ENCODE measurements around the gene DENND1B.
A peak's percentile ranks its signal among the peaks of the same experiment; 100 is the strongest.

DENND1B gene, protein sequence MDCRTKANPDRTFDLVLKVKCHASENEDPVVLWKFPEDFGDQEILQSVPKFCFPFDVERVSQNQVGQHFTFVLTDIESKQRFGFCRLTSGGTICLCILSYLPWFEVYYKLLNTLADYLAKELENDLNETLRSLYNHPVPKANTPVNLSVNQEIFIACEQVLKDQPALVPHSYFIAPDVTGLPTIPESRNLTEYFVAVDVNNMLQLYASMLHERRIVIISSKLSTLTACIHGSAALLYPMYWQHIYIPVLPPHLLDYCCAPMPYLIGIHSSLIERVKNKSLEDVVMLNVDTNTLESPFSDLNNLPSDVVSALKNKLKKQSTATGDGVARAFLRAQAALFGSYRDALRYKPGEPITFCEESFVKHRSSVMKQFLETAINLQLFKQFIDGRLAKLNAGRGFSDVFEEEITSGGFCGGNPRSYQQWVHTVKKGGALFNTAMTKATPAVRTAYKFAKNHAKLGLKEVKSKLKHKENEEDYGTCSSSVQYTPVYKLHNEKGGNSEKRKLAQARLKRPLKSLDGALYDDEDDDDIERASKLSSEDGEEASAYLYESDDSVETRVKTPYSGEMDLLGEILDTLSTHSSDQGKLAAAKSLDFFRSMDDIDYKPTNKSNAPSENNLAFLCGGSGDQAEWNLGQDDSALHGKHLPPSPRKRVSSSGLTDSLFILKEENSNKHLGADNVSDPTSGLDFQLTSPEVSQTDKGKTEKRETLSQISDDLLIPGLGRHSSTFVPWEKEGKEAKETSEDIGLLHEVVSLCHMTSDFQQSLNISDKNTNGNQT

DNA sequence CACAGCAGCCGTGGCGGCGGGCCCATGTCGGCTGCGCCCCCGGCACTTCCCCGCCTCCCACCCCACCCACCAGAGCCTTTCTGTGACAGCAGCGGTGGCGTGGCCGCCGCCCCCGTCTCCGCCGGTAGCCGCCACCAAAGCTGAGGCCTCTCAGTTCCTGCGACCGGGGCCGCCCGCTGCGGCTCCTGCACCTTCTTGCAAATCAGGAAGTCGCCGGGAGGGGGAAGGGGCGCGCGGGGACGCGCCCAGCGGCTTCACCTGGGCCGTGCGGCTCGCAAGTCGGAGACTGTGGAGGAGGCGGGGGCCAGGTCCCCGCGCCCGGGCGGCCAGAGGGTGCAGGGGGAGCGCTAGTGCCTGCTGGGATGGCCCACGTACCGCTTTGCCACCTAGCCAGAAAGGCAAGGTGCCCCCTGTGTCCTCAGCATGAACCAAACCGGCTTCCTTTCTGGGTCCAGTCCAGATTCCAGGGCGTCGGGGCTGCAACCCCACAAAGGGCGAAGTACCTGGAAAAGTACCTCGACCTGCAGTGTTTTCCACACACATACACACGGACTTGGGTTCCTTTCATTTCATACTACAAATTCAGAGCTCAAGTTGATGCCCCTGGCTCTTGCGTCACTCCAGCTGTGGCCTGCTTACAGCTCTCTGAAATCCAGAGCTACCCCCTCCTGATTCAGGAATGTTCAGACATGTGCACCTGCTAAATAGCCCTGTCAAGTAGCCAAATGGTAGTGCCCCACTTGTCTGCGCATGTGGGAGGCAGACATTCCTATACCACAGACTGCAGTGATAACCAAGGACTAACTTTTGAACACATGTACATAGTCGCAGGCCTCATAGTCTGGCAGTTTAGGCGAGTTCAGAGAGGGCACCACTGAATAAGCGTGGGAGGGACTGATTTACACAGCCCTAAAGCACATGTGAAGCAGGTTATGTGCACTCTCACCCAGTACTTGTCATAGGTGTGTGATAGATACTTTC, at the start of gene DENND1B:
DENND1B (minus strand) TSS at position 199 of the 981 bp plus-strand sequence. CDS start 325 bp downstream, outside the sequence.
- peak in 1 of 2 experiments; percentile 35 for DNase-seq

DNA sequence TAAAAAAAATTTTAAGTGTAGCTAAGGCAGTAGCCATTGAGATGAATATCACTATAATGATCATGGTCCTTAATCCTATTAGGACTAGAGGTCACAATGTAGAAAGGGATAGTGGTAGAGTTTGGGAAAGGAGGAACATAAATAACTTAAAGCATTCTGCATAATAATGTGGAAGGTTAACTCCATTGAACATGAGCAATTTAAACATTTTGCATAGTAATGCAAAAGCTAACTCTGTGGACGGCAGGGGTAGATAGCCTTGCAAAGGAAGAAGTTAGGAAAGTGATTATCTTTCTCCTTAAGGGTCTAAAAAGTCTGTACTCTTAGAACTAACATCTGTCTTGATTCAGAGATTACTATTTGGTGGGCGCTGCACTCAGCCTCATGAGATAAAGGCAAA, 39.0 kb upstream of the DENND1B start:
- DNase-seq = no peak

DNA sequence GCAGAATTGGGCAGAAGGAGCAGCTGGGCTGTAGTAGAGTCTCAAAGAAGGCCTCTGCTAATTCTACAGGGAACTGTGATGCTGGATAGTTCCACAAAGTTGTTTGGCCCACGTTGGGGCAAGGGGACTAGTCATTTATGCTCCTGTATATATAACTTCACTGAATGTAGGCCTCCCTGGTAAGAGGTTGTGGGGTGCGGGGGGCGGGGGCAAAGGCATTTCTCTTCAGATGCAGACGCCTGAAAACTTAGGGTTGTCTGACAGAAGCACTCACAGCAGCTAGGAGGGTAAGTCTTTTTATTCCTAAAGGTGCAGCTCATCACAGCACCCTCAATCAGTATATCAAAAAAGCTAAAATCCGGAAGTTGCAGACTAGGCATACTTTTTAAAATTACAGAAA, 38.5 kb upstream of the DENND1B start:
- DNase-seq = no peak

DNA sequence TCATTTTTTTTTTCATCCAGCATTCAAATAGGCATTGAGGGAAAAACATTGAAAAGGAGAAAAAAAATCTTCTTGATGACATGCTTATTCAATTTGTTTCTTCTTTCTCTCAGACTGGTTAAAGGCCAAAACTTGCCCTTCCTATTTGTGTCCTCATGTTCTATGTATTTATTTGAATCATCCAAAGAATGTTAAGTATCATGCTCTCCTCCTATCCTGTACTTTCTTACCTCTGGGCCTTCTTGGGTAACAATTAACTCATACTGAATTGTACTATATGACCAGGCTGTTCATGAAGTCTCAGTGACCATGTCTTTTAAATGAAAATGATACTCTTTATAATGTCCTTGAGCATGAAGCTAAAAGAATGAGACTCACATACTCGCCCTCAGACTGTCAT, 36.5 kb upstream of the DENND1B start:
- DNase-seq = no peak

DNA sequence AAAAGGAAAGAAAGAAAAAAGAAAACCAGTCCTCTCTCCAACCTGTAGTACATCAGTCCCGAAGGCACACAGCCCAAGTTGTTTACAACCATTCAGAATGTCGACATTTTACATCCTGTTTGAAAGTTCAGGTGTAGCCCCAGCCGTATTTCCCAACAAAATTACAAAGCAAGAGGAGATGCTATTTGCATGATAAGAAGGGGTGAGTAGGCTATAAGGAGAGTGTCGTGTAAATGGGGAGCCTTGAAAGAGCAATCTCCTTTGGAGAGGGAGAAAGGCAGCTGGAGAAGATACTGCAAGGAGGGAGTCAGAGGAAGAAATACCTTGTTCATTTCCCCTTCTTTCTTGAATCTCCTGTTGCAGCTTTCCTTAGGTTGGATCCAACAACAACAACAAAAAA, 35.5 kb upstream of the DENND1B start:
- DNase-seq = no peak

DNA sequence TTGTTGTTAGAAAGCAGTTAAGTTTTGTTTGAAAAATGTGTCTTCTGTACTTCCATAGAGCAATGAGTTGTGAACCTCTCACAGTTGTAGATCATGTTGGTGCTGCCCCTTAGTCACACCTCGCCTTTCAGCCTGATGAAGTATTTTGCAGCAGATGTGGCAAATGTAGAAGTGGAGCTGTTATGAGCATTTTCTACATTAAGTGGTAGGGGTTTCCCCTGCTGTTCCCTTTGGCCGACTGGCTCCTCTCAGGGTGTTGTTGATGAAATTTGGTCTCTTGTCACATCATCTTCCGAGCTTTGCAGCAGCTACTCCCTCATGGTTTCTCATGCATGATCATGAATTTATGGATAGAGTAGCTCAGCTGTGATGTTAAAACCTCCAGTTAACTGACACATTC, 33.6 kb upstream of the DENND1B start:
- no peak for DNase-seq

DNA sequence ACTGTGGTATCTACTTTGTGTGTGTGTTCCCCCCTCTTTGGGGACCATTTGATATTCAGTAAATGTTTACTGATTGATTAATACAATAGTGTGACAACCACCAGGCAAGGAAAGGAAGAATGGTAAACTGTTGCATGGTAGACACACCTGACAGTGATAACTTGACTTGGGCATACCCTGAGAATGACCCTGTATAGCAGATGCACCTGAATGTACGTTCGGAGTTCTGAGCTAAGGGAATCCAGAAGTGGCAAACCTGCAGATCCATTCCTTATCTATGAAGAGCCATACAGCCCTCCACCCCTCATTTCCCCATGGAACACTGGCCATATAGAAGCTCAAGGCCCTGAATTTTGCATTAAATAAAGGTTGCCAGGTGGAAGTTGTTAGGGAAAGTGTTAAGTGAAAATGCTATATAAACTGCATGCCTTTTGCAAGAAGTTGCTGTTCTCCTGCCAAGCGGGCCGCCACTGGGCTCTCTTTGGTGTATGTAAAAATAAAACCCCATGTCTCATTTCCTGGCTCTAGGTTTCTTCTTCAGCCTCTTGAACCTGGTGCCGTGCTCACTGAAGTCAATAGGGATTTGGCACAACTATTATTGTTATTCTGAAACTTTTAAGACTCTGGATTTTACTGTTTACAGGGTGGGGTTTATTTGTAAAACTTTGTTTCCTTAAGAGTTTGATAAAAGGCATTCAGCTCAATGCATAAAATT, 32.6 kb upstream of the DENND1B start:
- no peak for DNase-seq

DNA sequence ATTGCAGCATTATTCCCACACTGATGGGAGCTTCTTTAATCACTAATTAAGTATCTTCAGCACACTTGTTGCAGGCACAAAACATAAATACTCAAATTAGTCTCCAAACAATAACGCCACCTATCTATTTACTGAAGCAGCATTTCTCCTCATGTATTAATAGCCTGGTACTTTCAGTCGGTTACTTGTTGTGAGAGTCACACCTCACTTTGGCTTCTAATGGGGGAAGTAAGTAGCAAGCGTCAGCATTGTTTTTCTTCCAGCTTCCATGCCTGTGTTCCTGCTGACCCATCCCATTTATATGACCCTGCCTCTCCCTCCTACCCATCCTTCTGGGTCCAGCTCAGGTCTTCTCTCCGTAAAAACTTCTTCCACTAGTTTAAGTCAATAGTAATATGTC, 31.9 kb upstream of the DENND1B start:
- DNase-seq = no peak

DNA sequence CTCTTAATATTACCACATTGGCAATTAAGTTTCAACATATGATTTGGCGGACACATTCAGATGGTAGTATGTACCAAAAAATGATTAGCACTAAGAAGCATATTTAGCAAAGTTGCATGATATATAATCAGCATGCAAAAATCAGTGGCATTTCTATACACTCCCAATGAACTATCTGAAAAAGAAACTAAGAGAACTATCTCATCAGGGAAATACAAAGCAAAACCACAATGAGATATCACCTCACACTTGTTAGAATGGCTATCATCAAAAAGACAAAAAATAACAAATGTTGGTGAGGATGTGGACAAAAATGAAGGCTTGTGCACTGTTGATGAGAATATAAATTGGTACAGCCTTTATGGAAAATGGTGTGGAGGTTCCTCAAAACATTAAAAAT, 31.4 kb upstream of the DENND1B start:
- DNase-seq = no peak

DNA sequence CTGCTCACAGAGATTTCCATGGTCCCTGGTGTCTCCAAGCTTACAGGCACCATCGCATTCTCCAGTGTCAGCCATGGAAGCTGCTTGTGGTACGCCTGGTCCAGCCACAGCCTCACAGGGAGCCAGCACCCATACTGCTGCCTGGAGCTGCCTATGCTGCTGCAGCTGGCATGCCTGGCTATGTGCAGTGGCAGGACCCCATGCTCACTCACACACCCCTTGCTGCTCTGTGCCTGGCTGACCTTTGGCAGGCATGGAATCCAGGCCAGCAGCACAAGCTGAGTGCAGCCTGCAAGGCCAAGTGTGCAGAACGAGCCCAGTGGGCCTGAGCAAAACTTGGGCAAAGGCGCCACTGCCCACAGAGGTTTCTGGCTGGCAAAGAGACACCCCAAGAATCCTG, 26.4 kb upstream of the DENND1B start:
- no peak for DNase-seq

DNA sequence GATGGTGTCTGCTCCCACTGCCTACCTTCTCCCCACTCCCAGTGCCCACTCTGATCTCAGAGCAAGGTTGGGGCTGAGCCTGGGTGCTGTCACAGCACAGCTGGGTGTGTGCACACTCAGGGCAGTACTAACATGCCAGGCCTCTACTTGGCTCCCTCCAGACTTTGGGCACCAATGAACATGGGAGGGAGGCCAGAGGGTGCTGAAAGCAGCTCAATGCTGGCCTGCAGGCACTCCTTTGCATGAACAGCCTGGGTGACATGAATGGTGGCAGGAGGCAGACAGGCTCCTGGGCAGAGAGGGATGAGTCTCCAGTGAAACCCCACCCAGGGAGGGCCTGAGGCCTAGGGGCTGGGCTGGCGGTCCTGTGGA, 25.8 kb upstream of the DENND1B start:
- no peak for DNase-seq

DNA sequence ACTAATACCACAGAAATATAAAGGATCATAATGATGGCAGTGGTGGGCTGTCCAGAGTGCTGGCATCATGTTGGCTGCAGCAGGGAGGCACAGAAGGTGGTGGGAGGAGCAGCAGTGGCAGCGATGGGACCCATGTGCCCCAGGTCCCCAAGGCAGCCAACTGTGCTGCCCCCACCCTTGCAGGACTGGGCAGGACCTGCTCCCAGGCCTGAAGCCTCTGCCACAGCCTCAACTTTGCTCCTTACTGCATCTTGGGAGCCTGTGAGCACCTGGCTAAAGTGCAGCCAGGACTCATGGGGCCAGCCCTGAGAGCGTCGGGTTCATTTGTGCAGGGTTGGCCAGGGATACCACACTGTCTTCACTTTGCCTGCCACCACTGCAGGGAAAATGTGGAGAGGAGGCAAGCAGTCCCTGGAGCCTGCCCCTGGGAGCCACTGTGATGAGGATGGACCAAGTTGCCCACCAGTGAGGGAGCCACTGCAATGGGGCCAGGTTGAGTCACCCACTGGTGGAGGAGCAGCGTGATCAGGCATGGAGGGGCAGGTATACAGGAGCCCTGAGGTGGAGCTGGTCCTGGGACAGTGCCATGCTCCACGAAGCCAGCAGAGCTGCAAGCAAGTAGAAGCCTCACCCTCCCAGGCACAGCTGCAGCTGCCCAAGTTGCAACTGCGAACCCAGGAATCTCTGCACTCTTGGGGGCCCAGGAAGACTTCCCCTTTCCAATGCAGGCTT, 25.3 kb upstream of the DENND1B start:
- DNase-seq = no peak

DNA sequence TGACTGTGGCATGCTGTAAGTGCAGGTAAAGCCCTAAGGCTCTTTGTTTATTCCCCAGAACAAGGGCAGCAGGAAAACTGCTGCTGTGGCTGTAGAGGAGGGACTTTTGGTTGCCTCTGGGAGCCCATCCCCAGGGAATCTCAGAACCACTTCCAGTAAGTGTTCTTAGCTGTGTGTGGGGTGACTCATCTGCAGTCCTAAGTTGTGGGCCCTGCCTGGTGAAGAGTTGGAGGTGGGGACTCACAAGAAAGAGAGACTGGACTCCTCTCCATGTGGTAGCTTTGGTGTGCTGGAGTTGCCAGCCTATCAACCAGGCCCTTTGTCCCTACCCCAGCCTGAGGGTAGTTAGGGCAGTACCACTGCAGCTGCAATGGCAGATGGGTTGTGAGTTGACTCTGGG, 24.0 kb upstream of the DENND1B start:
- no peak for DNase-seq

DNA sequence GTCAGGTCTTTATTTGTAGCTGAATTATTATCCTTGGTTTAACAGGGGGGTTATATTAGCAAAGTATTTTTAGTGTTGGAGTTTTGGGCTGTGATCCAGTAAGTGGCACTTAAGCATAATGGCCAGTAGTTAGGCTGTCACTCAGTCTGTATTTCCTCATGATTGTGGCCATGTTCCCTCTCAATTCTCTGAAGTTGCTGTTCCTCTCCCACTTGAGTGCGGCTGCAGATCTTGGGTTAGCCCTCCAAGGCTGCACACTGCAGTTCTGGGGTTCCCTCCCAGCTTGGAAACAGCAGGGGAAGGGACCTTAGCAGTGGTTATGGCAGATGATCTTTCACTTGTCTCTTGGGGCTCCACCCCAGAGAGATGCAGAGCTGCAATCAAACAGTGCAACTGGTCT, 23.2 kb upstream of the DENND1B start:
- no peak for DNase-seq

DNA sequence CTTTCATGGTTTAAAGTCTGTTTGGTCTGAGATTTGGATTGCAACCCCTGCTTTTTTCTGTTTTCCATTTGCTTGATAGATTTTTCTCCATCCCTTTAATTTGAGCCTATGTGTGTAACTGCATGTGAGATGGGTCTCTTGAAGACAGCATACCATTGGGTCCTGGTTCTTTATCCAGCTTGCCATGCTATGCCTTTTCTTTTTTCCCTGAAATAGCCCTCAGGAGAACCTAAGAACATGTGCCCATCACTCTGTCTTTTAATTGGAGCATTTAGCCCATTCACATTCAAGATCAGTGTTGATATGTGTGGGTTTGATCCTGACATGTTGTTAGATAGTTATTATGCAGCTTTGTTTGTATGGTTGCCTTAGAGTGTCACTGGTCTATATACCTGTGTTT, 21.7 kb upstream of the DENND1B start:
- no peak for DNase-seq

DNA sequence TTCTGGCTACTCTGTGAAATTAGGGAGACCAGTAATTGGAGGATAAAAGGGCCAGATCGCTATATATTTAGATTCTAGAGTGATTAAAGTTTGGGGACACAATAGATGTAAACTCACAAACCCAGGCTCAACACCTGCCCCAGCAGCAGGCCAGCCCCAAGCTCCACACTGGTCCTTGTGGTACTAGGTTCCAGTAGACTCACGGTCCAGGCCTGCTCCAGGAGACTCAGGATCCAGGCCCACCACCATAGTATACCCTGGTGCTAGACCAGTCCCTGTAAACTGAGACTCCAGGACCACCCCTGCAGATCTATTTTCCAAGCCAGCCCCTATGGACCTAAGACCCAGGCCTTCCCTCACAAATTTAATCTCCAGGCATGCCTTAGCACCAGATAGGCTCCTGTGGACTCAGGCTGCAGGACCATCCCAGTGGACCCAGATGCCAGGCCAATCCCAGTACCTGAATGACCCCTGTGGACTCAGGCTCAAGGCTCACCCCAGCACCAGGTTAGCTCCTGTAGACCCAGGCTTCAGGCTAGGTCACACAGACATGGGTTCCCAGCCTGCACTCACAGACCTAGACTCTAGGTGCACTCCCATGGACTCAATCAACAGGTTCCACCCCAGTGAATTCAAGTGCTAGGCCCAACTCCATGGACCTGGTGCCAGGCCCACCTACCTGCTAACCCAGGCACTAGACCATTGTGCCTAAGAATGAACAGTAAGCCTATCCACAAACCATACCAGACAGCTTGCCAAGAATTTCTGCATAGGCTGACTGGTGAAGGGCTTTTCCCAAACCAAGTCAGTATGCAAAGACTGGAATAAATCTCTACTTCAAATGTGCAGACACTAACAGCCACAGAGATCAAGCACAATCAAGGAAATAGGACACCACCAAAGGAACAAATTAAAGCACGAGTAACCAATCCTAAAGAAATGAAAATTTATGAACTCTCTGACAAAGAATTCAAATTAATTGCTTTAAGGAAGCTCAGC, 13.8 kb upstream of the DENND1B start:
- DNase-seq = no peak

DNA sequence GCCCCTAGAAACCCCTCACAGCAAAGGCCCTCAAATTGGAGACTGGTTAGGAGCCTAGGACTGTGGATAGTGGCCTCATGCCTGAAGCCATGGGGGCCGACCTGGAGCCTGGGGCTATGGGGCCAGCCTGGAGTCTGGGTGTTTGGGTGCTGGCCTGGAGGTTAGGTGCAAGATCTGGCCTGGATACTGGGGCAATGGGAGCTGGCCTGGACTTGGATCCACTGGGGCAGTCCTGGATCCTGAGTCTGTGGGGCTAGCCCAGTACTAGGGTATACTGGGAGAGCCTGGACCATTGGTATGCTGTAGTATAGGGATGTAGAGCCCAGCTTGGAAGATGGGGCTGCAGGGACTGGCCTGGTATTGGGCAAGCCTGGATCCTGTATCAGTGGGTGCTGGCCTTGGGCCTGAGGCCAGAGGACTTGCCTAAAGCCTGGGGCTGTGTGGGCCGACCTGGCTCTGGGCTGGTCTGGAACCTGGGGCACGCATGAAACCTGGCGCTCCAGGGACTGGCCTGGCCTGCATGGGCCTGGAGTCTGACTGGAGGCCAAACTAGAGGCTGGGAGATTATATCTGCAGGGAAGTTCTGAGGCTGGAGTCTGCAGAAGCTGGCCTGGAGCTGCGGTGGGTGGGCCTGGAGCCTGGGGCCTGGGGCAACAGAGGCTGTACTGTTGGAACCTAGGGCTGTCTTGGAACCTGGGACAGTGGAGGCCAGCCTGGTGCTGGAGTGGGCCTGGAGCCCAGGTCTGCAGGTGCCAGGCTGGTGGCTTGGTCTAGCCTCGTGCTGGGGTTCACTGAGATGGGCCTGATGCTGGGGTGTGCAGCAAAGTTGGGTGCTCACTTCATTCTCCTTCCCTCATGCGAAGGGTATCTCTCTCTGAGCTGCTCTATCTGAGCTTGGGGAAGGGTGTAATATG, 12.6 kb upstream of the DENND1B start:
- DNase-seq = no peak

DNA sequence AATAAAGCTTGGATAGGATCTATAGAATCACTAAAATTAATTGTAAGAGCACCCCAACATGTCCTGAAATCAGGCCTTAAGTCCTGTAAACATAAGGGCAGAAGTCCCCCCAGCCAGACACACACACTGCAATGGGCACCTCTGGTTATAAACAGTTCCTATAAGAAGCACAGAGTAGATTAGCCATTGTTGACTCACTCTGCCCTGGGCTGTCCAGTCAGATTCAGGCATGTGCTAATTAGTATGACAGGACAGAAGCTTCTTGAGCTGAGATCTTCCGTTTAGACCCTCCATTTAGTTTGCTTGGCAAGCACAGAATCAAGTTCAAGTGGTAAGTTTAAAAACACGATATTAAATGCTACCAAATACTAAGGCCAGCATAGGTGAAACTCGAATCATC, 11.8 kb upstream of the DENND1B start:
- DNase-seq = no peak

DNA sequence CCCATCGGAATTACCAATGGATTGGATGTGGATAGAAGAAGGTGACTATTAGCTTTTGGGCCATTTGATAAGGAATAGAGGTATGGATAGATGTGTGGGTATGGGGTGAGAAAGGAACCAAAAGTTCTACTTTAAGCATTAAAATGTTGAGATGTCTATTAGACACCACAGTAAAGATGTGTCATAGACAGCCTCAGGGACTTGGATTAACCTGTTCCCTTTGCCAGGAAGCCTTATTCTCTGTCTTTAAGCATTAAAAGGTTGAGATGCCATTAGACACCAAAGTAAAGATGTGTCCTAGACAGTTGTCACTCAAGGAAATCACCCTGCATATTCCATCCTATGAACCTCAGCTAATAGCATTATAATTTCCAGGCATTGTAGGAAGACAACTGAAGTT, 11.0 kb upstream of the DENND1B start:
- DNase-seq = no peak

Measured in NCI-H446 (cell line).